MM.1S (cell line): ENCODE data around the gene RNF149.

ENCODE experiments used
- EZH2 ChIP-seq: fragments of 300-600 bp; sonication (generic); optimal IDR thresholded peaks from 2 replicates; pipeline ENCODE3; 2017; ENCODE audit warnings: low read depth, mild to moderate bottlenecking, antibody characterized with exemption, low read length, mixed read lengths
- EZH2phosphoT487 ChIP-seq: fragments of 300-600 bp; sonication (generic); IDR thresholded peaks from 2 replicates; pipeline ENCODE4 v1.6.1; 2018; ENCODE audit warnings: antibody characterized with exemption, low read length
- TF ChIP-seq, protein P1 (sequence below): fragments of 300-600 bp; sonication (generic); IDR thresholded peaks from 2 replicates; pipeline ENCODE4 v1.5.1; 2016; ENCODE audit warnings: antibody characterized with exemption, low read length, mixed read lengths

DNA sequence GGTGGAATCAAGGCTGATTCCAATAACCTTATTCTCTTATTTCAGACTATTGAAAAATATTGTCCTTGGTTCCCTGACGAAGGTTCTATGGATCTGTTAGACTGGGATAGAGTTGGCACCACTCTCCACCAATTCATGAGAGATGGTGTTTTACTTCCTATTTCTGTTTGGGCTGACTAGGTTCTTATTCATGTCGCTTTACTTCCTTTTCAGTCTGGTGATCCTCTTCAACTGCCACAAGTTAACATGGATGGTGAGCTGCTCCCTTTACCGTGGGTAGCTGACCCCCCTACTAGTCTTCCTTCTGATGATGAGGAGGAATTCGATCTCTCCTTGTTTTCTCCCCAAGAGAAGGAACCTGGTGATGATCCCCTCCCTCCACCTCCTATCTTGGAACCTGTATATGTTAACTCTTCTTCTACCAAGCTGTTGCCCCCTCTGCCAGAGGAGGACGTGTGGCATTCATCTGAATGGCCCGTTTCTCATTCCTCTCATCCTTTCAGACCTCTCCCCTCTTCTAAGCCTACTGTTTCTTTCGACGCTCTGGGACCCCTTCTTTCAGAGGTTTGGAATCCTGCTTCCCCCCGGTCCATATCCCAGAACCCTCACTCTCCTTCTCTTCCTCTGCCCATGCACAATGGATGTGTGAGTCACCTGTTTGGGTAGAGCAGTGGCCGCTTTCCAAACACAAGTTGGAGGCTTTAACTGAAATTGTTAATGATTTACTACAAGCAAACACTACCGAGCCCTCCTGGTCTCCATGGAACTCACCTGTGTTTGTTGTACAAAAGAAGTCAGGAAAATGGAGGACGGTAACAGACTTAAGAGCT is 69.4 kb downstream of the RNF149 start:
- TF ChIP-seq, protein P1, sequence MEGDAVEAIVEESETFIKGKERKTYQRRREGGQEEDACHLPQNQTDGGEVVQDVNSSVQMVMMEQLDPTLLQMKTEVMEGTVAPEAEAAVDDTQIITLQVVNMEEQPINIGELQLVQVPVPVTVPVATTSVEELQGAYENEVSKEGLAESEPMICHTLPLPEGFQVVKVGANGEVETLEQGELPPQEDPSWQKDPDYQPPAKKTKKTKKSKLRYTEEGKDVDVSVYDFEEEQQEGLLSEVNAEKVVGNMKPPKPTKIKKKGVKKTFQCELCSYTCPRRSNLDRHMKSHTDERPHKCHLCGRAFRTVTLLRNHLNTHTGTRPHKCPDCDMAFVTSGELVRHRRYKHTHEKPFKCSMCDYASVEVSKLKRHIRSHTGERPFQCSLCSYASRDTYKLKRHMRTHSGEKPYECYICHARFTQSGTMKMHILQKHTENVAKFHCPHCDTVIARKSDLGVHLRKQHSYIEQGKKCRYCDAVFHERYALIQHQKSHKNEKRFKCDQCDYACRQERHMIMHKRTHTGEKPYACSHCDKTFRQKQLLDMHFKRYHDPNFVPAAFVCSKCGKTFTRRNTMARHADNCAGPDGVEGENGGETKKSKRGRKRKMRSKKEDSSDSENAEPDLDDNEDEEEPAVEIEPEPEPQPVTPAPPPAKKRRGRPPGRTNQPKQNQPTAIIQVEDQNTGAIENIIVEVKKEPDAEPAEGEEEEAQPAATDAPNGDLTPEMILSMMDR, result no peak
- TF ChIP-seq EZH2, result no peak
- no peak for TF ChIP-seq EZH2phosphoT487
